Prostate gland (tissue), 2 donors: ENCODE data around the gene SPATA1. TPM values are rescaled to one million over a fixed set of nuclear protein-coding genes. Genes with fewer than 3 reads are reported as not detected.
A peak's percentile ranks its signal among the peaks of the same experiment; 100 is the strongest.

ENCODE experiments used
- DNase-seq: peaks from one replicate; pipeline ENCODE4 v3.0.0-alpha.2; 2019; ENCODE audit warnings: low spot score
- H3K27ac ChIP-seq, 2 donors: fragments of 200-600 bp; sonication (generic); 2 replicates each; pipeline ENCODE4 v1.5.1; 2017 to 2019
- H3K27me3 ChIP-seq: fragments of 200-600 bp; sonication (generic); replicated peaks from 2 replicates; pipeline ENCODE4 v1.5.1; 2019; ENCODE audit not compliant: insufficient read depth
- H3K36me3 ChIP-seq, 2 donors: fragments of 200-600 bp; sonication (generic); 1 replicate in 1 of 2; 2 replicates in 1 of 2; pipeline versions ENCODE4 v1.5.1 to v1.8.1; 2017 to 2019
- H3K4me1 ChIP-seq: fragments of 200-600 bp; sonication (generic); replicated peaks from 2 replicates; pipeline ENCODE4 v1.5.1; 2019
- H3K4me3 ChIP-seq, 2 donors: fragments of 200-600 bp; sonication (generic); 2 replicates each; pipeline ENCODE4 v1.5.1; 2017 to 2019
- H3K9me3 ChIP-seq: fragments of 200-600 bp; sonication (generic); 2 replicates; pipeline ENCODE4 v1.5.1; 2017
- CTCF ChIP-seq, 4 experiments: fragments of 200-600 bp in 2 of 4; fragments of 450-650 bp in 2 of 4; sonication (generic) in 2 of 4; IDR thresholded peaks; 1 replicate in 3 of 4; 2 replicates in 1 of 4; pipeline ENCODE4 v1.5.1; 2016 to 2019; ENCODE audit warnings: antibody characterized with exemption in 4 of 4, mild to moderate bottlenecking in 2 of 4, moderate library complexity in 2 of 4
- POLR2A ChIP-seq: fragments of 450-650 bp; IDR thresholded peaks from one replicate; pipeline ENCODE4 v1.6.1; 2016; ENCODE audit warnings: antibody characterized with exemption, mild to moderate bottlenecking
- POLR2AphosphoS5 ChIP-seq: sonication (generic); formaldehyde crosslinking; IDR thresholded peaks from one replicate; pipeline ENCODE4 v1.6.1; 2017; ENCODE audit warnings: antibody characterized with exemption
- WGBS: methylation state at CpG from one replicate; pipeline ENCODE4 v1.1.5; 2018; 5-methylcytosine and 5-hydroxymethylcytosine counted together
- intact Hi-C: fragments of 100-400 bp; cut with DNase I; formaldehyde crosslinking; loops from one replicate; pipeline ENCODE4 v1.14.2; 2022
- total RNA-seq, 2 donors: library from RNA; depleted of rRNA; stranded (reverse); fragments of >200 nt; gene quantifications; one replicate each; pipeline ENCODE4 v1.1.0, GENCODE V29; 2016

The SPATA1 gene
- total RNA-seq, 2 donors from 2014 or later, result 0.05 to 3.8 TPM

- H3K36me3 ChIP-seq, result no peaks in the 10 kb centered on the region
- DNase-seq, result no peak
- H3K27ac ChIP-seq, result no peak overlapping the region
- H3K27me3 ChIP-seq, result no peaks in the 10 kb centered on the region
- no peaks in the 10 kb centered on the region for H3K9me3 ChIP-seq
- intact Hi-C loops, result no loop called here
- H3K4me1 ChIP-seq, result no peaks in the 10 kb centered on the region
- no peak for TF ChIP-seq CTCF (IDR thresholded peaks at IDR 0.05)
- TF ChIP-seq POLR2A, result no peak
- no peak for TF ChIP-seq POLR2AphosphoS5
- WGBS, result 65% methylated on average over 3 of the region's 3 CpGs
- no peak overlapping the region for H3K4me3 ChIP-seq
These were observed 92.2 kb downstream of the SPATA1 start for GRCh38 chr1:84598418-84598817.

DNA sequence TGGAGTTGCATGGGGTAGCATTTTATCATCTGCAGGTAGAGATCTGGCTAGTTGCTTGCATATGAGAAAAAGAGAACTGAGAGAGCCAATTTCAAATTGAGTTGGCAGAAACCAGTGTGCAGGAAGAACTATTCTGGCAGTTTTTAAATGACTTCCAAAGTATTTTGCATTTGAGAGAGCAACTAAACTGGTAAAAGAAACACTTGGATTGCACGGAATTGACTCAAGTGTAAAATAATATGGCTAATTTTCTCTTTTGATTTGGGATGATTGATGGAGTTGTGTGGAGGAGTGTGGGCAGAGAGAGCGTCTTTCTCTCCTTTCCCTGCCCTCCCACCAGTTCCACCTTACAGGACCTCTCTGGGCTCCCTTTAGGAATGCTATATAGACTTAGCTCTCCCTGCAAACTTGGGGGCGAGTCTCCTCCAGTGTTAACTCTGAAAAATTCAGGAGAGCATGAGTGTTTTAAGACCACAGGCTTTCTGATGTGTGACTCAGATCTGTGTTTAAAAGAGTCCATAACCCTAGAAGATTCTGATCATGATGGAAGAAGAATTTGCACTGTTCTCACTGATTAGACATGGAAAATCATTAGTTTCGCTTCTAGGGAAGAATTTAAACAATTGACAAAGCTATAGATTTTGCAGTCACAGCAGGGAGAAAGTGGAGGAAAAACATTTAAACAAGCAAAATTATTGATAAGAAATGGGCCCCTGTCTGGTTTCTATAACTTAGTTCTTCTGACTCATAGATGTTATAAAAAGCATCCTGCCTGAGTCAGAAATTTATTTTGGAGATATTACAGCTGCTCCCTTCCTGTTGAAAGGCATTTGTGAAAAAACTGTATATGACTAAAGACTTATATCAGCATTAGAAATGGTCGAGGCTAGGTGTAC lies 92.9 kb downstream of the SPATA1 start:
- 50% methylated on average over 5 of the region's 5 CpGs for WGBS
- H3K27me3 ChIP-seq, result no peaks in the 10 kb centered on the region
- DNase-seq, result no peak
- TF ChIP-seq POLR2A (no peak), POLR2AphosphoS5 (no peak), CTCF (IDR thresholded peaks at IDR 0.05) (no peak)
- no peaks in the 10 kb centered on the region for H3K36me3 ChIP-seq
- H3K4me1 ChIP-seq, result no peaks in the 10 kb centered on the region
- no peak overlapping the region for H3K27ac ChIP-seq
- H3K9me3 ChIP-seq, result no peaks in the 10 kb centered on the region
- intact Hi-C loops, result no loop called here
- H3K4me3 ChIP-seq, result no peak overlapping the region

GRCh38 chr1:84600796-84601195 lies 94.6 kb downstream of the SPATA1 start:
- 93% methylated on average over 5 of the region's 5 CpGs for WGBS
- no peak for DNase-seq
- intact Hi-C loops, result loop anchor here (10.0 kb wide), 3 partner anchors 126 to 666 kb away; partner anchors contain the start of gene RPF1

GRCh38 chr1:84603223-84603622 lies 97.0 kb downstream of the SPATA1 start:
- H3K4me3 ChIP-seq, result no peak overlapping the region
- H3K27me3 ChIP-seq, result no peaks in the 10 kb centered on the region
- no peaks in the 10 kb centered on the region for H3K9me3 ChIP-seq
- WGBS, result 13% methylated on average over 2 of the region's 2 CpGs
- peak overlapping the region; percentile 66 to 72 for H3K27ac ChIP-seq
- no peak for DNase-seq
- no peaks in the 10 kb centered on the region for H3K4me1 ChIP-seq
- no peaks in the 10 kb centered on the region for H3K36me3 ChIP-seq
- intact Hi-C loops, result loop anchor here (10.0 kb wide), 3 partner anchors 128 to 668 kb away; partner anchors contain the start of gene RPF1
- TF ChIP-seq POLR2A (no peak), CTCF (IDR thresholded peaks at IDR 0.05) (no peak), POLR2AphosphoS5 (no peak)

More at GRCh38 chr1:84600796-84601195, 94.6 kb downstream of the SPATA1 start:
- Histone ChIP-seq H3K36me3 (no peaks in the 10 kb centered on the region), H3K27ac (no peak overlapping the region), H3K9me3 (no peaks in the 10 kb centered on the region), H3K4me3 (no peak overlapping the region), H3K27me3 (no peaks in the 10 kb centered on the region), H3K4me1 (no peaks in the 10 kb centered on the region)
- TF ChIP-seq POLR2A (no peak), POLR2AphosphoS5 (no peak), CTCF (IDR thresholded peaks at IDR 0.05) (no peak)
